ENCODE results near the gene OR4K13. TPM values are rescaled to one million over a fixed set of nuclear protein-coding genes. Genes with fewer than 3 reads are reported as not detected.

Gene OR4K13, protein sequence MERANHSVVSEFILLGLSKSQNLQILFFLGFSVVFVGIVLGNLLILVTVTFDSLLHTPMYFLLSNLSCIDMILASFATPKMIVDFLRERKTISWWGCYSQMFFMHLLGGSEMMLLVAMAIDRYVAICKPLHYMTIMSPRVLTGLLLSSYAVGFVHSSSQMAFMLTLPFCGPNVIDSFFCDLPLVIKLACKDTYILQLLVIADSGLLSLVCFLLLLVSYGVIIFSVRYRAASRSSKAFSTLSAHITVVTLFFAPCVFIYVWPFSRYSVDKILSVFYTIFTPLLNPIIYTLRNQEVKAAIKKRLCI
- not detected in 2 replicates for total RNA-seq

GRCh38 chr14:20035938-20036337 lies at the start of gene OR4K13:
Gene OR4K13 (minus strand): TSS chr14:20036038. CDS start chr14:20034758, 1,280 bp downstream.

DNA sequence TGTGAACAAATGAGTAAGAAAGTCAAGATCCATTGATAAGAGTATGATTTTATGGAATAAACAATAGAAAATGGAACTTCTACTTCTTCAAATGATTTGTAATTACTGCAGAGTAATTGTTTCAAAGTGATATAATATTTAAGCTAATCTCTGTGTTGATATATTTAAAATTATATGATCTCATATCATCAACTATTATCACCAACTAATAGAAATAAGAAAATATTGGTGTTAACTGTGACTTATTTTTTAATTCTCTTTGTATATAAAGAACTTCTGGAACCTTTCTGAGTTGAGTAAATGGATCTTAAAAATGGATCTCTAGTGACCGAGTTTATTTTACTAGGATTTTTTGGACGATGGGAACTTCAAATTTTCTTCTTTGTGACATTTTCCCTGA lies 23.9 kb upstream of the OR4K13 start, which contains the start of gene OR4L1:
TSS of gene OR4L1 (plus strand) at position 301 of the 400 bp plus-strand sequence. CDS start at position 301, 0 bp downstream.

DNA sequence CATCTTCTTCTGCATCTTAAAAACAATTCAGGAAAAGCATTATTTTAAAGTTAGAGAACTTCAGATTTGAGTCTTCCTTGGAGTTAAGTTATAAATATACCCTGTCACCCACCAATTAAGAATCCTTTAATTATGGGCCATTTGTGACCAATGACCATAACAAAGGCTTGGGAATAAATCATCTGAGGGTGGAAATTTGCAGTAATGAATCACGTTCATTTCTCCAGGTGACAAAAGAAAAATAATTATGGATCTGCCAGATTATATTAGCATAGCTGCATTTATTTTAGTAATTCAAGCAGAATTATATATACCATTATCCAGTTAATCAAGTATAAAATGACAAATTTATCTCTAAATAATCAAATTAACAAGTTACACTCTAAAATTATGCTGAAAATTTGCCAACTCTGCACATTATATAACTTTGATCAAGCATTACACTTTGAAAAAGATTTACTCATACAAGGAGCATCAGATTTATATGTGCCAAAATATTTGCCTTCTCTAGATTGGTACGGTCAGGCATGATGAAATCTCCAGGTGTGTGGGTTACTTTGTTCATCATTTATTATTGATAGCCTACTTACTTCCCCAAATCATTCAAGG lies 16.5 kb downstream of the OR4K13 start, which contains the start of gene OR4K14:
TSS of gene OR4K14 (minus strand) at position 51 of the 609 bp plus-strand sequence. CDS start 4,114 bp downstream, outside the sequence.

DNA sequence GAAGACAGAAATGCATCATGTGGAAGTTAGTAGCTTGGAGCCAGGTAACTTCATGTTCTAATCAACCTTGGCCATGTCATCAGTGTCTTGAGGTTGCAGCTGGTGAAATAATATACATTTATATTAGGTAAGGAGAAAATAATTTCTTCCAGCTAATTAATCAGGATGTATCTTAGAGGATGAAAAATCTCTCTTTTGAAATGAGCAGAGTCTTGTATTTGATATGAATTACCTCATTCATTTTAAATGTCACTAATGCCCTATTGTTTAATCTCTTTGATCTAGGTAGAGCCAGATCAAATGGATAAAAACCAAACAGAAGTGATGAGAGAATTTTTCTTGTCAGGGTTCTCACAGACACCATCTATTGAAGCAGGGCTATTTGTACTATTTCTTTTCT lies 34.0 kb downstream of the OR4K13 start, which contains the start of gene OR4Q2:
TSS of gene OR4Q2 (plus strand) at position 301 of the 400 bp plus-strand sequence.

Other genes starting within 250 kb of the OR4K13 start
- 0.17 TPM in 1 of 2 replicates, not detected in the other for gene OR4N2, start 232.3 kb downstream of the OR4K13 start, total RNA-seq
- not detected in 2 replicates for gene OR4K2, start 160.9 kb downstream of the OR4K13 start, total RNA-seq
- gene OR4K5, start 115.4 kb downstream of the OR4K13 start, total RNA-seq, result not detected in 2 replicates
- not detected in 2 replicates for gene OR4K1, start 105.1 kb downstream of the OR4K13 start, total RNA-seq
- gene OR4K15, start 60.4 kb downstream of the OR4K13 start, total RNA-seq, result not detected in 2 replicates
- not detected in 2 replicates for gene OR4Q2, start 33.9 kb downstream of the OR4K13 start, total RNA-seq
- gene OR4K14, start 16.7 kb downstream of the OR4K13 start, total RNA-seq, result not detected in 2 replicates
- not detected in 2 replicates for gene OR4L1, start 24.0 kb upstream of the OR4K13 start, total RNA-seq
- gene OR4K17, start 74.7 kb upstream of the OR4K13 start, total RNA-seq, result not detected in 2 replicates
- gene OR4N5, start 102.8 kb upstream of the OR4K13 start, total RNA-seq, result not detected in 2 replicates
- not detected in 2 replicates for gene OR11G2, start 154.9 kb upstream of the OR4K13 start, total RNA-seq
- not detected in 2 replicates for gene OR11H6, start 187.7 kb upstream of the OR4K13 start, total RNA-seq
- not detected in 2 replicates for gene OR11H7, start 192.9 kb upstream of the OR4K13 start, total RNA-seq
- gene OR11H4, start 203.2 kb upstream of the OR4K13 start, total RNA-seq, result not detected in 2 replicates

Measured in smooth muscle cell of trachea (primary cell).